HepG2 (cell line): Measurements from ENCODE around the gene RNF135. TPM values are rescaled to one million over a fixed set of nuclear protein-coding genes. Genes with fewer than 3 reads are reported as not detected.

Source experiments
- DBP ChIP-seq: sonication (generic); formaldehyde crosslinking; IDR thresholded peaks from 2 replicates; pipeline ENCODE4 v1.4.0; 2020; ENCODE audit warnings: missing genetic modification reagents; ENCODE audit errors: not compliant biosample characterization
- FLYWCH1 ChIP-seq: sonication (generic); formaldehyde crosslinking; IDR thresholded peaks from 2 replicates; pipeline ENCODE4 v1.8.1; 2023; ENCODE audit warnings: mild to moderate bottlenecking, missing genetic modification reagents
- FOSL2 ChIP-seq: sonication (generic); formaldehyde crosslinking; IDR thresholded peaks from 2 replicates; pipeline ENCODE4 v1.4.0; 2020; ENCODE audit warnings: missing genetic modification reagents
- FOXK2 ChIP-seq: fragments of 450-650 bp; IDR thresholded peaks from 2 replicates; pipeline ENCODE4 v1.6.1; 2016
- FOXP4 ChIP-seq: sonication (generic); formaldehyde crosslinking; IDR thresholded peaks from 2 replicates; pipeline ENCODE4 v1.4.0; 2020; ENCODE audit warnings: missing genetic modification reagents
- GABPA ChIP-seq, 2 experiments: IDR thresholded peaks; 2 replicates each; pipeline ENCODE4 v1.6.1; 2011 to 2016; ENCODE audit warnings: low read depth in 2 of 2, low read length in 1 of 2, missing biosample characterization in 1 of 2, missing genetic modification characterization in 1 of 2
- HMG20A ChIP-seq: IDR thresholded peaks from 2 replicates; pipeline ENCODE4 v1.6.1; 2016; ENCODE audit warnings: borderline replicate concordance
- HNRNPL ChIP-seq: fragments of 200-400 bp; formaldehyde crosslinking; IDR thresholded peaks from 2 replicates; pipeline ENCODE4 v1.6.1; 2017; ENCODE audit warnings: mild to moderate bottlenecking, low read depth, low read length
- HOXD1 ChIP-seq: sonication (generic); formaldehyde crosslinking; IDR thresholded peaks from 2 replicates; pipeline ENCODE4 v1.5.0; 2020; ENCODE audit warnings: missing genetic modification reagents
- KDM5A ChIP-seq: fragments of 200-600 bp; sonication (generic); IDR thresholded peaks from 2 replicates; pipeline ENCODE4 v1.7.0; 2018; ENCODE audit warnings: antibody characterized with exemption, mild to moderate bottlenecking, low read length, borderline replicate concordance
- KDM6A ChIP-seq: IDR thresholded peaks from 2 replicates; pipeline ENCODE4 v1.6.1; 2016; ENCODE audit warnings: low read depth
- MAF1 ChIP-seq: sonication (generic); formaldehyde crosslinking; IDR thresholded peaks from 2 replicates; pipeline ENCODE4 v1.5.0; 2020; ENCODE audit warnings: missing genetic modification reagents, borderline replicate concordance
- MEIS1 ChIP-seq: sonication (generic); formaldehyde crosslinking; IDR thresholded peaks from 2 replicates; pipeline ENCODE4 v1.9.0; 2021; ENCODE audit warnings: mild to moderate bottlenecking, missing genetic modification reagents, moderate library complexity, borderline replicate concordance
- MIXL1 ChIP-seq: IDR thresholded peaks from 2 replicates; pipeline ENCODE4 v1.6.1; 2016
- MXI1 ChIP-seq: IDR thresholded peaks from 3 replicates; pipeline ENCODE4 v1.6.1; 2012; ENCODE audit warnings: low read depth, low read length, inconsistent platforms, borderline replicate concordance
- NKX3-1 ChIP-seq: sonication (generic); formaldehyde crosslinking; IDR thresholded peaks from 2 replicates; pipeline ENCODE4 v1.5.0; 2020; ENCODE audit warnings: missing genetic modification reagents
- NR2F6 ChIP-seq, 2 experiments: IDR thresholded peaks; 2 replicates each; pipeline ENCODE4 v1.6.1; 2016; ENCODE audit warnings: antibody characterized with exemption in 1 of 2, mild to moderate bottlenecking in 1 of 2
- POGZ ChIP-seq: sonication (generic); formaldehyde crosslinking; IDR thresholded peaks from 2 replicates; pipeline ENCODE4 v1.4.0; 2020; ENCODE audit warnings: mild to moderate bottlenecking, missing genetic modification reagents
- SAP130 ChIP-seq: IDR thresholded peaks from 2 replicates; pipeline ENCODE4 v1.6.1; 2016; ENCODE audit warnings: low read depth
- STAT5B ChIP-seq: sonication (generic); formaldehyde crosslinking; IDR thresholded peaks from 2 replicates; pipeline ENCODE4 v1.4.0; 2020; ENCODE audit warnings: missing genetic modification reagents
- ZBTB21 ChIP-seq: sonication (generic); formaldehyde crosslinking; IDR thresholded peaks from 2 replicates; pipeline ENCODE4 v1.4.0; 2020; ENCODE audit warnings: missing genetic modification reagents
- ZNF12 ChIP-seq: sonication (generic); formaldehyde crosslinking; IDR thresholded peaks from 2 replicates; pipeline ENCODE4 v1.5.0; 2020; ENCODE audit warnings: missing genetic modification reagents
- ZNF362 ChIP-seq: sonication (generic); formaldehyde crosslinking; IDR thresholded peaks from 2 replicates; pipeline ENCODE4 v1.4.0; 2020; ENCODE audit warnings: missing genetic modification reagents, mild to moderate bottlenecking, borderline replicate concordance
- ZNF441 ChIP-seq: sonication (generic); formaldehyde crosslinking; IDR thresholded peaks from 2 replicates; pipeline ENCODE4 v1.7.0; 2021; ENCODE audit warnings: missing genetic modification reagents, borderline replicate concordance
- ZNF530 ChIP-seq: sonication (generic); formaldehyde crosslinking; IDR thresholded peaks from 2 replicates; pipeline ENCODE4 v1.5.0; 2020; ENCODE audit warnings: low read depth, mild to moderate bottlenecking, missing genetic modification reagents
- ZNF546 ChIP-seq: sonication (generic); formaldehyde crosslinking; conservative IDR thresholded peaks from 2 replicates; pipeline ENCODE4 v1.8.1; 2023; ENCODE audit warnings: mild to moderate bottlenecking, missing genetic modification reagents
- ZNF549 ChIP-seq: sonication (generic); formaldehyde crosslinking; IDR thresholded peaks from 2 replicates; pipeline ENCODE4 v1.5.0; 2020; ENCODE audit warnings: missing genetic modification reagents
- ZNF878 ChIP-seq: sonication (generic); formaldehyde crosslinking; IDR thresholded peaks from 2 replicates; pipeline ENCODE4 v1.8.1; 2023; ENCODE audit warnings: mild to moderate bottlenecking, missing genetic modification reagents, moderate library complexity
- polyA plus RNA-seq, 8 experiments: library from polyadenylated mRNA; depleted of rRNA in 3 of 8; stranded (reverse) in 7 of 8; unstranded in 1 of 8; fragments of >200 nt; fragmentation: Illumina TruSeq in 4 of 8; extraction: Trizol in 4 of 8; gene quantifications; 2 replicates each; pipeline versions ENCODE4 v1.2.1 to v1.2.3, GENCODE V29; 2011 to 2016; ENCODE audit warnings: low read depth in 4 of 8, missing spikeins in 1 of 8, mixed read lengths in 1 of 8; ENCODE audit not compliant: insufficient read depth in 1 of 8
- total RNA-seq, 5 experiments: library from RNA; depleted of rRNA; stranded (reverse); fragments of >200 nt; fragmentation: Illumina TruSeq; extraction: Trizol; gene quantifications; 2 replicates each; pipeline ENCODE4 v1.2.3, GENCODE V29; 2016; ENCODE audit warnings: low read depth in 1 of 5

RNF135 gene
- total and polyA plus RNA-seq, 2 of the 13 experiments (the other 11 are each of a cell fraction or from before 2014, with no cell fraction given): not detected

GRCh38 chr17:30950669-30951399 lies 20.0 kb upstream of the RNF135 start (continued):
- TF ChIP-seq POGZ (CRISPR knock-in tag): no peak
- TF ChIP-seq FOXP4: 0 out of 2 replicates have a peak, but pooled peaks have one; percentile 35
- TF ChIP-seq ZNF546: no peak
- no peak for TF ChIP-seq DBP (CRISPR knock-in tag)
- TF ChIP-seq FOXK2: no peak
- TF ChIP-seq MEIS1 (CRISPR knock-in tag): no peak
- no peak for TF ChIP-seq ZNF530 (CRISPR knock-in tag)
- TF ChIP-seq FLYWCH1: no peak
- TF ChIP-seq MXI1: no peak; the same call in 2 of the 3 replicates
- TF ChIP-seq ZNF549 (CRISPR knock-in tag): no peak
- no peak for TF ChIP-seq HOXD1 (CRISPR knock-in tag)
- TF ChIP-seq KDM5A: no peak
- TF ChIP-seq ZBTB21 (CRISPR knock-in tag): no peak
- TF ChIP-seq ZNF12: no peak
- no peak for TF ChIP-seq STAT5B (CRISPR knock-in tag)
- no peak for TF ChIP-seq ZNF878 (CRISPR knock-in tag)
- peak; percentile 35; the same call in 1 of the 2 replicates for TF ChIP-seq HMG20A (CRISPR knock-in tag)
- TF ChIP-seq NR2F6 (IDR thresholded peaks at IDR 0.05): no peak
- TF ChIP-seq NR2F6 (CRISPR knock-in tag; IDR thresholded peaks at IDR 0.05): no peak
- peak; percentile 49; the same call in 1 of the 2 replicates for TF ChIP-seq MIXL1 (CRISPR knock-in tag)
- no peak for TF ChIP-seq KDM6A (CRISPR knock-in tag)
- no peak for TF ChIP-seq MAF1 (CRISPR knock-in tag)
- TF ChIP-seq SAP130 (CRISPR knock-in tag): peak; percentile 57; the same call in 1 of the 2 replicates
- no peak for TF ChIP-seq ZNF441 (CRISPR knock-in tag)
- peak; percentile 20; the same call in 1 of the 2 replicates for TF ChIP-seq FOSL2 (CRISPR knock-in tag)
- TF ChIP-seq ZNF362 (CRISPR knock-in tag): no peak
- no peak for TF ChIP-seq GABPA (IDR thresholded peaks at IDR 0.05; ENCODE audit: low read depth, low read length)
- no peak for TF ChIP-seq GABPA (CRISPR knock-in tag; IDR thresholded peaks at IDR 0.05; ENCODE audit: low read depth)
- no peak for TF ChIP-seq NKX3-1 (CRISPR knock-in tag)
- no peak for TF ChIP-seq HNRNPL
